Hepatocyte (in vitro differentiated cells): ENCODE results near the gene PAMR1. TPM values are rescaled to one million over a fixed set of nuclear protein-coding genes. Genes with fewer than 3 reads are reported as not detected.
"Not testable (repeated sequence)": the region's sequence is repeated elsewhere in the genome, so short reads cannot be mapped to it uniquely, and the experiment has no call there.

Source experiments
- DNase-seq: peaks from one replicate; pipeline ENCODE4 v3.0.0-alpha.2; 2016; ENCODE audit warnings: low spot score
- H2AFZ ChIP-seq: fragments of 200-600 bp; sonication (generic); 2 replicates; pipeline ENCODE4 v1.6.0; 2016; ENCODE audit warnings: antibody characterized with exemption, mild to moderate bottlenecking
- H3K27ac ChIP-seq: fragments of 200-600 bp; sonication (generic); 2 replicates; pipeline ENCODE4 v1.5.1; 2016; ENCODE audit warnings: mild to moderate bottlenecking
- H3K27me3 ChIP-seq: fragments of 200-600 bp; sonication (generic); 2 replicates; pipeline ENCODE4 v1.6.1; 2016
- H3K36me3 ChIP-seq: fragments of 200-600 bp; sonication (generic); replicated peaks from 2 replicates; pipeline ENCODE4 v1.5.1; 2016; ENCODE audit warnings: low read depth; ENCODE audit not compliant: insufficient read depth
- H3K4me1 ChIP-seq: fragments of 200-600 bp; sonication (generic); 2 replicates; pipeline ENCODE4 v1.5.1; 2016; ENCODE audit warnings: mild to moderate bottlenecking, moderate library complexity; ENCODE audit not compliant: insufficient read depth
- H3K4me2 ChIP-seq: fragments of 200-600 bp; sonication (generic); 2 replicates; pipeline ENCODE4 v1.6.0; 2016
- H3K4me3 ChIP-seq: fragments of 200-600 bp; sonication (generic); 2 replicates; pipeline ENCODE4 v1.5.1; 2016; ENCODE audit warnings: mild to moderate bottlenecking
- H3K79me2 ChIP-seq: fragments of 200-600 bp; sonication (generic); 2 replicates; pipeline ENCODE4 v1.6.0; 2017; ENCODE audit warnings: mild to moderate bottlenecking
- H3K9me2 ChIP-seq: fragments of 200-600 bp; sonication (generic); replicated peaks from 2 replicates; pipeline ENCODE4 v1.6.0; 2017; ENCODE audit warnings: mild to moderate bottlenecking; ENCODE audit not compliant: insufficient read depth
- H3K9me3 ChIP-seq: fragments of 200-600 bp; sonication (generic); 2 replicates; pipeline ENCODE4 v1.5.1; 2016; ENCODE audit warnings: low read depth, mild to moderate bottlenecking
- H4K20me1 ChIP-seq: fragments of 200-600 bp; sonication (generic); 2 replicates; pipeline ENCODE4 v1.6.0; 2016; ENCODE audit warnings: mild to moderate bottlenecking; ENCODE audit not compliant: insufficient read depth, poor library complexity, severe bottlenecking
- EZH2 ChIP-seq: fragments of 200-600 bp; sonication (generic); IDR thresholded peaks from 2 replicates; pipeline ENCODE4 v1.6.1; 2016; ENCODE audit warnings: antibody characterized with exemption, mild to moderate bottlenecking, borderline replicate concordance
- EZH2phosphoT487 ChIP-seq: fragments of 200-600 bp; sonication (generic); IDR thresholded peaks from one replicate; pipeline ENCODE4 v1.6.1; 2018; ENCODE audit warnings: antibody characterized with exemption, mild to moderate bottlenecking, low read depth, moderate library complexity; ENCODE audit not compliant: unreplicated experiment, severe bottlenecking
- WGBS: methylation state at CpG from one replicate; pipeline ENCODE4 v1.1.6; 2016; ENCODE audit warnings: low lambda C conversion rate; ENCODE audit errors: missing lambda C conversion rate; 5-methylcytosine and 5-hydroxymethylcytosine counted together
- polyA plus RNA-seq: library from polyadenylated mRNA; unstranded; fragments of >200 nt; fragmentation: Nextera tagmentation; extraction: Ambion mirVana; gene quantifications from 2 replicates; pipeline ENCODE4 v1.2.1, GENCODE V29; 2016
- total RNA-seq: library from RNA; depleted of rRNA; stranded (reverse); fragments of >200 nt; gene quantifications from 2 replicates; pipeline ENCODE4 v1.2.3, GENCODE V29; 2014
- TF ChIP-seq, protein P1 (sequence below): fragments of 200-600 bp; sonication (generic); IDR thresholded peaks from 2 replicates; pipeline ENCODE4 v1.5.1; 2016; ENCODE audit warnings: antibody characterized with exemption, mild to moderate bottlenecking; ENCODE audit not compliant: poor library complexity

The PAMR1 gene
- total and polyA plus RNA-seq, 2 experiments from 2014 or later, result 26.3 to 31.1 TPM

DNA sequence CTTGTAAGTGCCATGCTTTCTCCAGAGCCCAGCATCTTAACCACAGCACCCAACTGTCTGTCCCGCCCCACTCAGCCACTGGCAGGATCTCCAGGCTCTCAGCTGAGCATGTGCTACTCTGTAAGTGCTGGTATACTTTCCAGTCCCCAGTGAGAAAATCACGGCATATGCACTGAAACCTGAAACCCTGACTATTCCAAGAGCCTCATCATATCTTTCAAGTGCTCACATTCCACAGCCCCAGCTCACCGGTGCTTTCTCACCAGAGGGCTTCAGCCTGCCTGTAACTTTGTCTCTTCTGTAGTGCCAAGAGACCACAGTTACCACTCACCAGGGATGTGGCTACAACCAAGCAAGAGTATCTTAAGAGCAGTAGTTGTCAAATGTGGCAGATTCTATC is 24.4 kb upstream of the PAMR1 start:
- Histone ChIP-seq H3K79me2 (no peaks in the 10 kb centered on the region), H3K4me2 (no peak overlapping the region), H3K27ac (peak overlapping the region; percentile 13)

DNA sequence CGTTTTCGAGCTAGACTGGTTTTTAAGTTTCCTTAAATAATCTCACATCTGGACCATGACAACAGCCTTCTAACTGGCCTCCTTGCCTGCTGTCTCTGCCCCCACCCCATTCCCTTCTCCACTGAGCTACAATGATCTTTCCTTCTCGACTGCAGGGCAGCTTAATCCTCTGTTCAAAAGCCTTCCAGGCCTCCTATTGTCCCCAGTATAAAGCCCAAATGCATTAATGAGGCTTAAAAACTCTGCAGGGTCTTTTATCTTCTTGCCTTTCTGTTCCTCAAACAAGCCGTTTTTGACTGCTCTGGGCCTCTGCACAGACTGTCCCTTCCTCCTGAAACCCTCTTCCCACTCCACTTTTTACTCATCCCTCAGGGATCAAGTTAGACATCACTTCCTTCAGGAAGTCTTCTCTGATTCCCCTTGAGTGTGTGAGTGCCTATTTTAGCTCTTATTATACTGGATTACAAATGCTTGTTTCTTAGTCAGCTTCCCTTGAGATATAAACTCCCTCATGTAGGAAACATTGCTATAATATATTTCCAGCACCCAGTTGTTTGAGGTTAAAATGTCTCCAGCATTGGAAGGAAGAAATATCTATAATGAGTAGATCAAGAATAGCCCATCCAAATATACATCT is 23.6 kb upstream of the PAMR1 start:
- no peak for DNase-seq
- H3K9me3 ChIP-seq, result no peaks in the 10 kb centered on the region
- no peaks in the 10 kb centered on the region for H4K20me1 ChIP-seq
- 33% methylated on average over 4 of the region's 4 CpGs for WGBS
- H3K4me2 ChIP-seq, result no peak overlapping the region
- H3K9me2 ChIP-seq, result no peaks in the 10 kb centered on the region
- H3K4me1 ChIP-seq, result peaks cover 23% of the 10 kb centered on the region
- no peaks in the 10 kb centered on the region for H3K27me3 ChIP-seq
- H3K27ac ChIP-seq, result no peak overlapping the region
- H3K36me3 ChIP-seq, result no peaks in the 10 kb centered on the region
- no peak overlapping the region for H3K4me3 ChIP-seq
- H3K79me2 ChIP-seq, result no peaks in the 10 kb centered on the region
- no peak overlapping the region for H2AFZ ChIP-seq
- TF ChIP-seq EZH2phosphoT487, result no peak
- no peak for TF ChIP-seq EZH2

More for the DNA sequence above, 24.4 kb upstream of the PAMR1 start:
- no peaks in the 10 kb centered on the region for H3K27me3 ChIP-seq
- 28% methylated on average over 3 of the region's 3 CpGs for WGBS
- H3K9me3 ChIP-seq, result no peaks in the 10 kb centered on the region
- H4K20me1 ChIP-seq, result no peaks in the 10 kb centered on the region
- no peak overlapping the region for H2AFZ ChIP-seq
- no peak for TF ChIP-seq EZH2
- TF ChIP-seq, protein P1, sequence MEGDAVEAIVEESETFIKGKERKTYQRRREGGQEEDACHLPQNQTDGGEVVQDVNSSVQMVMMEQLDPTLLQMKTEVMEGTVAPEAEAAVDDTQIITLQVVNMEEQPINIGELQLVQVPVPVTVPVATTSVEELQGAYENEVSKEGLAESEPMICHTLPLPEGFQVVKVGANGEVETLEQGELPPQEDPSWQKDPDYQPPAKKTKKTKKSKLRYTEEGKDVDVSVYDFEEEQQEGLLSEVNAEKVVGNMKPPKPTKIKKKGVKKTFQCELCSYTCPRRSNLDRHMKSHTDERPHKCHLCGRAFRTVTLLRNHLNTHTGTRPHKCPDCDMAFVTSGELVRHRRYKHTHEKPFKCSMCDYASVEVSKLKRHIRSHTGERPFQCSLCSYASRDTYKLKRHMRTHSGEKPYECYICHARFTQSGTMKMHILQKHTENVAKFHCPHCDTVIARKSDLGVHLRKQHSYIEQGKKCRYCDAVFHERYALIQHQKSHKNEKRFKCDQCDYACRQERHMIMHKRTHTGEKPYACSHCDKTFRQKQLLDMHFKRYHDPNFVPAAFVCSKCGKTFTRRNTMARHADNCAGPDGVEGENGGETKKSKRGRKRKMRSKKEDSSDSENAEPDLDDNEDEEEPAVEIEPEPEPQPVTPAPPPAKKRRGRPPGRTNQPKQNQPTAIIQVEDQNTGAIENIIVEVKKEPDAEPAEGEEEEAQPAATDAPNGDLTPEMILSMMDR, result no peak
- TF ChIP-seq EZH2phosphoT487, result no peak
- H3K4me1 ChIP-seq, result peaks cover 25% of the 10 kb centered on the region
- no peaks in the 10 kb centered on the region for H3K9me2 ChIP-seq
- no peaks in the 10 kb centered on the region for H3K36me3 ChIP-seq
- DNase-seq, result peak; percentile 64
- H3K4me3 ChIP-seq, result no peak overlapping the region

DNA sequence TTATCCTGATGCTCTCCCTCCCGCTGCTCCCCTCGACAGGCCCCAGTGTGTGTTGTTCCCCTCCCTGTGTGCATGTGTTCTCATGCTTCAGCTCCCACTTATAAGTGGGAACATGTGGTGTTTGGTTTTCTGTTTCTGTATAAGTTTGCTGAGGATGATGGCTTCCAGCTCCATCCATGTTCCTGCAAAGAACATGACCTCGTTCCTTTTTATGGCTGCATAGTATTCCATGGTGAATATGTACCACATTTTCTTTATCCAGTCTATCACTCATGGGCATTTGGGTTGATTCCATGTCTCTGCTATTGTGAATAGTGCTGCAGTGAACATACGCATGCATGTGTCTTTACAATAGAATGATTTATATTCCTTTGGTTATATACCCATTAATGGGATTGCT is 22.6 kb upstream of the PAMR1 start:
- not testable (repeated sequence) for H3K79me2 ChIP-seq, H3K9me3 ChIP-seq, H3K27ac ChIP-seq, H3K4me2 ChIP-seq, H3K4me3 ChIP-seq, H3K27me3 ChIP-seq, H2AFZ ChIP-seq, H3K9me2 ChIP-seq, DNase-seq, H4K20me1 ChIP-seq, H3K36me3 ChIP-seq
- H3K4me1 ChIP-seq, result peaks cover 19% of the 10 kb centered on the region
- 97% methylated on average over 4 of the region's 4 CpGs for WGBS

DNA sequence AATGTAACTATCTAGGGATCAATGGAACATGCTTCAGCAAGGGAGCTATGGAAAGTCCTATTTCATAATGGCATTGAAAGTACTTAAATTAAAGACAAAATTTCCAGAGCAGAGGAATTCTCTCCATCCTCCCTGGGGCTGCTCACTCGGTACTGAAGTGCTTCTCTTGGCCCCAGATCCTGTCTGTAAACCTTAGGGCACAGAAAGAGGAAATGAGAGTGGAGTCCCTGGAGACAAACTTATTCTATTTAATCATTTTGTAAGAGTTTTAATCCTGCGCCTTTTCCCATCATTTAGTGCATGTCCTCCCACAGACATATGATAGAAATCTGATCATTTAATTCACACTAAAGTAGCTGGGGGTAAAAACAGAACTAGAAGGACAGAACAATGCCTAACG is 20.9 kb upstream of the PAMR1 start:
- Histone ChIP-seq H3K4me1 (peaks cover 31% of the 10 kb centered on the region), H3K27me3 (no peaks in the 10 kb centered on the region), H3K4me3 (no peak overlapping the region), H3K4me2 (no peak overlapping the region), H3K9me2 (no peaks in the 10 kb centered on the region), H3K27ac (no peak overlapping the region), H4K20me1 (no peaks in the 10 kb centered on the region), H3K36me3 (no peaks in the 10 kb centered on the region), H2AFZ (no peak overlapping the region), H3K9me3 (no peaks in the 10 kb centered on the region), H3K79me2 (no peaks in the 10 kb centered on the region)
- 80% methylated on average over 3 of the region's 3 CpGs for WGBS
- TF ChIP-seq EZH2 (no peak), EZH2phosphoT487 (no peak)
- TF ChIP-seq, protein P1, result no peak
- no peak for DNase-seq
